PC-3 (cell line): ENCODE data around the gene MACROD1.

Source experiments
- CTCF ChIP-seq: fragments of 300-600 bp; sonication (generic); conservative IDR thresholded peaks from 2 replicates; pipeline ENCODE4 v1.5.1; 2017; ENCODE audit warnings: antibody characterized with exemption, low read depth, mild to moderate bottlenecking, low read length
- EZH2 ChIP-seq: fragments of 300-600 bp; sonication (generic); IDR thresholded peaks from one replicate; pipeline ENCODE4 v1.6.1; 2017; ENCODE audit warnings: antibody characterized with exemption, mild to moderate bottlenecking, low read length; ENCODE audit not compliant: unreplicated experiment
- EZH2phosphoT487 ChIP-seq: fragments of 300-600 bp; sonication (generic); IDR thresholded peaks from 2 replicates; pipeline ENCODE4 v1.6.1; 2018; ENCODE audit warnings: mild to moderate bottlenecking, antibody characterized with exemption, low read length, borderline replicate concordance

GRCh38 chr11:64078905-64079304 is 87.0 kb downstream of the MACROD1 start:
- no peak for TF ChIP-seq CTCF
- TF ChIP-seq EZH2 = no peak
- no peak for TF ChIP-seq EZH2phosphoT487
